Stimulated activated CD8-positive, alpha-beta memory T cell treated with anti-CD3 and anti-CD28 coated beads, Interleukin-7, amount 100 ng/mL, for 1 hour (primary cell): ENCODE data around the gene OGFOD2.
"Not testable (repeated sequence)": the region's sequence is repeated elsewhere in the genome, so short reads cannot be mapped to it uniquely, and the experiment has no call there.

ENCODE experiments used
- DNase-seq, 2 donors: peaks; one replicate each; pipeline ENCODE4 v3.0.0-alpha.2; 2020; ENCODE audit warnings: low read depth in 2 of 2

The OGFOD2 gene

DNA sequence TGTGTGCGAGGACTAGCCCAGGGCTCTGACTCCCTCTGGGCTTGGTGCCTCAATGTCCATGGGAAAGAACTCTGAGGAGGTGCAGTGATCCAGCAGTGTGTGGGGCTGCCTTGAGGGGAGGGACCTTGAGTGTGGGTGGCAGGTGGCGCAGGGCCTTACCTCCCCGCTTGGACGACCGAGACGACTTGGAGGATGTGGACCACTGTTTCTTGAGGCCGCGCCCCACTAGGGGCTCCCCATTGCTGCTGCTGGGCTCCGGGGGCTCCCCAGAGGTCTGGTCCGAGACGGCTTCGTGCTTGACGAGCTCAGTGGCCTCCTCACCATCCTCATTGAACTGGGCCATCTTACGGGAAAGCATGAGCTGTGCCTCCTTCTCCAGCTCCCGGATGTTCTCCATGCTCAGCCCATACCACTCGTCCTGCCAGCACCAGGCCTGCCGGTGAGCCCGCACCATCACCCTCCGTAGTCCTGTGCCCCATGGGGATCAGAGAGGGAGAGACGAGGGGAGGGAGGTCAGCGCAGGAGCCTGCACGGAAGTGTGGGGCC, 30.1 kb downstream of the OGFOD2 start:
- no peak for DNase-seq

DNA sequence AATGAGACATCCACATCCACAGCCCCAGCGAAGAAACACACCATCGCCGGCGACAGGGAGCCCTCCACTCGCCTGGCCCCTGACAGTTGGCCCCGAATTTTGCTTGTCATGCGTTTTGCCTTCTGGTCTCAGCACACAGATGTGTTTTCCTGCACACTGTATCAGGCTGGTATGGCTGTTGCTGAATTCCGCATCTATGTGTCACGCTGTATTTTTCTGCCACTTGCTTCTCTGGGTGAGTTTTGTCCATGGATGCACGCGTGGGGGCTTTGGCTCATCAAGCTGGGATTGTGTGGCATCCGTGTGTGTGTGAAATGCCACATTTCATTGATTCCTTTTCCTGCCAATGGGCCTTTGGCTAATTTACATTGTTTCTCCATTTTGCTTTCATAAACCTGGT, 31.9 kb downstream of the OGFOD2 start:
- no peak for DNase-seq

DNA sequence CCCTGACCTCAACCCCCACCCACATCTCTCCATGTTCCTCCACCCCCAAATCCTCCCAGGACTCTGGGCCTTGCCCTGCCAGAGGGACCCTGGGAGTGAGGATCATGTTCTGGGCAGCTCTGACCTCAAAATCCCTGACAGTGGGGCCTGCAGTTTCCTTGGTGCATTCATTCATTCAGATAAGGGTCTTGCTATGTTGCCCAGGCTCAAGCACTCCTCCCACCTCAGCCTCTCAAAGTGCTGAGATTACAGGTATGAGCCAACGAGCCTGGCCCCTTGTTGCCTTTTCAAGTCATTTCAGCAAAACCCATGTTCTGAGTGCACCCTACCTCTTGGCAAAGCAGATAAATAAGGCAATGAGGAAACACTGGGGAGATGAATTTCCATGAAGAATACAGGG, 35.1 kb downstream of the OGFOD2 start:
- DNase-seq = no peak

- no peak for DNase-seq
These were observed 35.6 kb downstream of the OGFOD2 start for GRCh38 chr12:123010681-123011080.

- no peak for DNase-seq
These were observed 36.7 kb downstream of the OGFOD2 start for GRCh38 chr12:123011701-123012100.

DNA sequence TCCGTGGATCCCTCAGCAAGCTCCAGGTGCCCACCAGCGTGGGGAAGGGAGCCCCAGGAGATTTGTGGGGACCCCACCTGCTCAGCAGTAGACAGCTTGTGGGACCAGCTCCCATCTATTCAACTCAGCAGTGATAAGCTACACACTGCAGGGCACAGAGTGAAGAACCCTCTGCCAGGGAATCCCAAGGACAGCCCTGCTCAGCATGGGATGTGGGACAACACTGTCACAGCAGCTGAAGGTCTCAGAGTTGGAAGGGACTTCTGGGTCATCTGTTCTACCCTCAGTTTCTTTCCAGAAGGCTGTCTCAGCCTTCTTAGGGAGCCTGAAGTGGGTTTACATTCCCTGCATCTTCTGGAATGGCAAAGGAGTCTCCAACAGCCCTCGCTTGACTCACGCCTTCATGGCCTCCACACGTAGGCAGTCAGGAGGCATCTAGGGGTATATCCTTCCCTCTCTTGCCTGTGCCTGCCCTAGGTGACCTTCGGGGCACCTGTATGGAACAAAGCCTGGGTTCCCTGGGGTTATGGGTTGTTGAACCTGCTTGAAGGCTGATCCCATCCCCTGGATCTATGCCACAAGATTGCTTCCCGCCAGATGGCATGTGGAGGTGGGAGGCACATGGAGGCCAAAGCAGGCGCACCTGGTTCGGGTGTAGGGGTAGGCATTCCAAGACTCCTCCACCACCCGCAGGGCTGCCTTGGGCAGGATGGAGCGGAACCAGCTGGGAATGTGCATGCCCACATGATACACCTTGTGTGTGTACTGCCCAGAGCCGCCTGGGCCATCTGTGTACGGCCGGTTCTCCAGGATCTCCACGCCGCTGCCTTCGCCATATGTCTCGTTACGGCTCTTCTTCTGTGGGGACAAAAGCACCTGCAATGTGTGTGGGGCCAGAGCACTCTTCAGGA, 38.4 kb downstream of the OGFOD2 start:
- no peak for DNase-seq

DNA sequence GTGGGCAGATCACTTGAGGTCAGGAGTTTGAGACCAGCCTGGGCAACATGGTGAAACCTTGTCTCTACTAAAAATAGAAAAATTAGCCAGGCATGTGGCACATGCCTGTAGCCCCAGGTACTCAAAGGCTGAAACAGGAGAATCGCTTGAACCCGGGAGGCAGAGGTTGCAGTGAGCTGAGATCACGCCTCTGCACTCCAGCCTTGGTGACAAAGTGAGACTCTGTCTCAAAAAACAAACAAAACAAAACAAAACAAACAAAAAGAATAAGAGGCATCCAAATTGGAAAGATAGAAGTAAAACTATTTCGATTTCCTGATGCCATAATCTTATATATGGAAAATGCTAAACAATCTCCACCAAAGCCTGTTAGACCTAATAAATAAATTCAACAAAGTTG, 39.4 kb downstream of the OGFOD2 start:
- DNase-seq = not testable (repeated sequence)

DNA sequence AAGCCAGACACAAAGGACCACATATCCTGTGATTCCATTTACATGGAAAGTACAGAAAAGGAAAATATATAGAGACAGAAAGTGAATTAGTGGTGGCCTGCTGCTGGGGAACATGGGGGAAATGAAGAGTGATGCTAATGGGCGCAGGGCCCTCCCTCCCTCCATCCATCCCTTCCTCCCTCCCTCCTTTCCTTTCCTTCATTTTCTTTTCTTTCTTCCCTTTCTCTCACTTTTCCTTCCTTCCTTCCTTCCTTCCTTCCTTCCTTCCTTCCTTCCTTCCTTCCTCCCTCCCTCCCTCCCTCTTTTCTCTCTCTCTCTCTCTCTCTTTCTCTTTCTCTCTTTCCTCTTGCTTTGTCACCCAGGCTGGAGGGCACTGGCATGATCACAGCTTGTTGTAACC, 42.7 kb downstream of the OGFOD2 start:
- no peak for DNase-seq

DNA sequence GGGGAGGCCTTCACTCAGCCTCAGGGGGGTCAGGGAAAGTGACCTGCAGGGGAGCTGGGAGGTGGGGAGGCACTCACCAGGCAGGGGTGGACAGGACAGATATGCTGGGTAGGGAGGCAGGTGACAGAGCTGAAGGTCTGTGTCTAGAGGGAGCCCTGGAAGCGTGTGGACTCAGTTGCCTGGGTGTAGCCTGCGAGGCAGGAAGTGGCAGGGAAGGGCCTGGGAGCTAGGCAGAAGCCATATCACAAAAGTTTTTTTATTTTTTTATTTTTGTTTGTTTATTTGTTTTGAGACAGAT, 44.7 kb downstream of the OGFOD2 start:
- no peak for DNase-seq

DNA sequence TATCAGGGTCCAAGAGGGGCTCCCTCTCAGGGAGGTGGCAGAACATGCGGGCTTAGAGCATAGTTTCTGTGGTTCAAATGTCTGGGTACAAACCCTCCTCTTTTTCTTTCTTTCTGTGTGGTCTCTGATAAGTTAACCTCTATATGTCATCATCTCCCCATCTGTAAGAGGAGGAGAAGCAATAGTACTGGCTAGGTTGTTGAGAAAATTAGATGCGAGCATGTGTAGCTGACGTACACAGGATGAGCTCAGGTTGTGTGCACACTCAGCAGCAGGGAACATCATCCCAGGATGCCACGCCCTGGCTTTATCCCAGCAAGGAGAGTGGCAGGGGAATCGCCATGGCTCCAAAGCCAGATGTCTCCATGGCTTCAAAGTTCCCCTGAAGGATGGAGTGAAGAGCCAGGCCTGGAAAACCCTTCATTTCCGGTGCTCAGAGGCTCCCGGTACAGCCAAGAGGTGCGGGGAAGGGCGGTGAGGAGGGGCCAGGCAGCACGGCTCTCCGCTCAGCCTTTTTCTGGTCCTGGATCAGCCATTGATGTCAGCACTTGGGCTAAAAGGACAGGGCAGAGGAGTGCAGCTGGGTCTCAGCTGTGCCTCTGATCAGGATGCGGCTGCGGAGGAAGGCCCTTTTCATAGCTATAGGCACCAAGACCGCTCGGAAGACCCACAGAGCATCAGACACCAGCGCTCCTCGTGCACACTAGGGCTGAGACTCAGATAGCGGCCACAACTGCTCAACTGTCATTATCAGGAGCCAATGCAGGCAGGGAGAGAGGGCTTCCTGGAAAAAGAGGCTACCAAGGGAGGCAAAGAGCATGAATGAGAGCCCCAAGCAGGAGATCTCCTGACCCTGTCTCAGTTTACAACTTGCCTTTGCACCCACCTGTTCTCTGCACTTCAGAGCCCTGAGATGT, 46.9 kb downstream of the OGFOD2 start:
- DNase-seq = no peak

GRCh38 chr12:123022846-123023245, 47.8 kb downstream of the OGFOD2 start:
- no peak for DNase-seq

- no peak for DNase-seq
These were observed 49.9 kb downstream of the OGFOD2 start for GRCh38 chr12:123024819-123025391.

GRCh38 chr12:123026094-123026853, 51.2 kb downstream of the OGFOD2 start:
- DNase-seq = no peak

DNA sequence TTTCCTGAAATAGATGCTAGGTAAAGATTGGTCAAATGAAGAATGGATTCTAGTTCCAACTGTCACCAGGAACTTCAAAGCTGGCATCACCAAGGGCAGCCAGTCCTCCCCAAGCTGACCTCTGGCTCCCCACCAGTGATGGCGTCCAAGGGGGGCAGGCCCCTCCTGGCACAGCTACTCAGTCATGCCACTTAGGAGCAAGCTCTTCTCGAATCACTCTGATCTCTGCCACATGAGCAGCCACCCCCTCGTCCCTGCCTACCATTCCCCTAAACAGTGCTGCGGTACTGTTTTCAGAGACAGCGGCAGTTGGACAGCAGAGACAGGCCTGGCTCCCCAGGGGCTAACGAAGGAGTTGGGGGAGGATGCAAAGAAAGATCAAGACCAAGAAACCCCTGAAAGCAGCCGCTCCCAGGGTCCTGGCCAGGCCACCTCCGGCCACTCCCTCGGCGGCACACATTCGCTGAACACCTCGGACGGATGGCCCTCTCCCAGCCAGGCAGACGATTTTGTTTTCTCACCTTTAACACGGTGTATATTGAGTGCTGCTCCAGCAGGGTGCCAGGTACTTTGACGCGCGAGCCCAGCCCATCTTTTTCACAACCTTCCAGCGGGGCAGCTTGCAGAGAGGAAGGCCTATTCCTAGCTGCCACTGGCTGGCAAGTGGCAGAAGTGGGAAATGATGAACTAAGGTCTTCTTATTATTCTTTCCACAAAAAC, 52.8 kb downstream of the OGFOD2 start:
- no peak for DNase-seq

GRCh38 chr12:123028475-123028874, 53.4 kb downstream of the OGFOD2 start:
- no peak for DNase-seq

DNA sequence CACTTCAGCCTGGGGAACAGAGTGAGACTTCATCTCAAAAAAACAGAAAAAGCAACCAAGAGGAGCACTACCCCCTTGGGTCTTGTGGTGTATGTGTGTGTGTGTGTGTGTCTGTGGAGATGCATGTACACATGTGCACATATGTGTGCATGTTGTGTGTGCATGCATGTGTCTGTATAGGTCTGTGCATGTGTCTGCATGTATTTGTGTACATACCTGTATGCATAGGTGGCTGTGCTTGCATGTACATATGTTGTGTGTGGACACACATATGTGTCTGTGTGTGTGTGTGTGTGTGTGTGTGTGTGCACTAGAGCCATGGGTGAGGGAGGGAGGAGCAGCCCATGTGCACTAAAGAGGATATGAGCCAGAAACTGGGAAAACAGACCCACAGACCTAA, 54.5 kb downstream of the OGFOD2 start:
- DNase-seq = no peak
